Mesendoderm (in vitro differentiated cells): Measurements from ENCODE around the gene TBX19.

Experiments
- DNase-seq: peaks from one replicate; pipeline ENCODE4 v3.0.0; 2013
- H2AK5ac ChIP-seq: 2 replicates; pipeline ENCODE4 v1.6.1; 2013; ENCODE audit warnings: low read length, inconsistent platforms
- H2BK120ac ChIP-seq: 2 replicates; pipeline ENCODE4 v1.6.1; 2013; ENCODE audit warnings: low read depth, mild to moderate bottlenecking, low read length, moderate library complexity, mixed read lengths
- H2BK15ac ChIP-seq: replicated peaks from 2 replicates; pipeline ENCODE4 v1.6.1; 2013; ENCODE audit warnings: low read depth, mild to moderate bottlenecking, moderate library complexity
- H2BK5ac ChIP-seq: 2 replicates; pipeline ENCODE4 v1.6.1; 2013; ENCODE audit warnings: low read length, inconsistent platforms
- H3K18ac ChIP-seq: 2 replicates; pipeline ENCODE4 v1.6.1; 2013; ENCODE audit warnings: mild to moderate bottlenecking, low read length, mixed read lengths
- H3K23ac ChIP-seq: one replicate; pipeline ENCODE4 v1.6.1; 2013; ENCODE audit warnings: low read length
- H3K27ac ChIP-seq: 2 replicates; pipeline ENCODE4 v1.5.1; 2013; ENCODE audit warnings: low read depth, mild to moderate bottlenecking, inconsistent platforms, low read length, moderate library complexity
- H3K27me3 ChIP-seq: 2 replicates; pipeline ENCODE4 v1.6.1; 2013; ENCODE audit warnings: low read length, control low read depth, mild to moderate bottlenecking, inconsistent platforms; ENCODE audit not compliant: insufficient read depth, poor library complexity
- H3K36me3 ChIP-seq: 2 replicates; pipeline ENCODE4 v1.6.1; 2013; ENCODE audit warnings: low read length, inconsistent platforms; ENCODE audit not compliant: control insufficient read depth, insufficient read depth
- H3K4ac ChIP-seq: one replicate; pipeline ENCODE4 v1.6.1; 2013; ENCODE audit warnings: low read depth, mild to moderate bottlenecking, low read length, moderate library complexity
- H3K4me1 ChIP-seq: 2 replicates; pipeline ENCODE4 v1.6.1; 2013; ENCODE audit warnings: low read depth, low read length, inconsistent platforms; ENCODE audit not compliant: control insufficient read depth
- H3K4me2 ChIP-seq: 2 replicates; pipeline ENCODE4 v1.6.1; 2013; ENCODE audit warnings: low read length
- H3K4me3 ChIP-seq: 2 replicates; pipeline ENCODE4 v1.5.1; 2013; ENCODE audit warnings: mild to moderate bottlenecking, low read length
- H3K56ac ChIP-seq: one replicate; pipeline ENCODE4 v1.6.1; 2013; ENCODE audit warnings: low read length
- H3K79me1 ChIP-seq: 2 replicates; pipeline ENCODE4 v1.6.1; 2013; ENCODE audit warnings: low read length, inconsistent platforms
- H3K79me2 ChIP-seq: 2 replicates; pipeline ENCODE4 v1.6.1; 2013; ENCODE audit warnings: mild to moderate bottlenecking, low read length; ENCODE audit not compliant: control insufficient read depth, insufficient read depth
- H3K9ac ChIP-seq: 2 replicates; pipeline ENCODE4 v1.6.1; 2013; ENCODE audit warnings: low read length, inconsistent platforms
- H4K5ac ChIP-seq: one replicate; pipeline ENCODE4 v1.6.1; 2013; ENCODE audit warnings: low read length
- H4K8ac ChIP-seq: one replicate; pipeline ENCODE4 v1.6.1; 2013; ENCODE audit warnings: low read depth, mild to moderate bottlenecking, control low read depth, low read length, moderate library complexity
- WGBS: extraction: QIAGEN DNeasy Blood & Tissue Kit; methylation state at CpG from one replicate; pipeline ENCODE4 v1.1.7; 2013; ENCODE audit warnings: low lambda C conversion rate, missing lambda C conversion rate; ENCODE audit not compliant: insufficient coverage; ENCODE audit errors: extremely low coverage; 5-methylcytosine and 5-hydroxymethylcytosine counted together

Gene TBX19

GRCh38 chr1:168293356-168293755, 12.7 kb downstream of the TBX19 start:
- Histone ChIP-seq H2BK5ac (no peak overlapping the region), H3K79me1 (no peaks in the 10 kb centered on the region), H3K27ac (no peak overlapping the region), H4K5ac (no peak overlapping the region), H3K4me2 (no peak overlapping the region), H3K56ac (no peak overlapping the region), H3K23ac (no peak overlapping the region), H2AK5ac (no peak overlapping the region), H3K9ac (no peak overlapping the region), H3K79me2 (no peaks in the 10 kb centered on the region), H3K4me3 (no peak overlapping the region), H2BK15ac (no peak overlapping the region), H3K4me1 (no peaks in the 10 kb centered on the region), H3K27me3 (no peaks in the 10 kb centered on the region), H3K4ac (no peak overlapping the region), H3K18ac (no peak overlapping the region), H3K36me3 (no peaks in the 10 kb centered on the region), H4K8ac (no peak overlapping the region), H2BK120ac (no peak overlapping the region)
- DNase-seq, result no peak
- WGBS, result no CpG with 5 or more reads among the region's 1 CpG

GRCh38 chr1:168295411-168296114, 14.9 kb downstream of the TBX19 start:
- no peak for DNase-seq
- no peak overlapping the region for H3K4me2 ChIP-seq
- no peak overlapping the region for H2BK120ac ChIP-seq
- no peak overlapping the region for H3K4me3 ChIP-seq
- H3K79me1 ChIP-seq, result no peaks in the 10 kb centered on the region
- no peaks in the 10 kb centered on the region for H3K36me3 ChIP-seq
- no peak overlapping the region for H4K8ac ChIP-seq
- H3K27ac ChIP-seq, result no peak overlapping the region
- no peak overlapping the region for H3K56ac ChIP-seq
- H3K9ac ChIP-seq, result no peak overlapping the region
- no peaks in the 10 kb centered on the region for H3K27me3 ChIP-seq
- H3K23ac ChIP-seq, result no peak overlapping the region
- H3K4me1 ChIP-seq, result no peaks in the 10 kb centered on the region
- H4K5ac ChIP-seq, result no peak overlapping the region
- no peak overlapping the region for H2AK5ac ChIP-seq
- H2BK5ac ChIP-seq, result no peak overlapping the region
- H2BK15ac ChIP-seq, result no peak overlapping the region
- no peaks in the 10 kb centered on the region for H3K79me2 ChIP-seq
- H3K18ac ChIP-seq, result no peak overlapping the region
- no peak overlapping the region for H3K4ac ChIP-seq
- no CpG with 5 or more reads among the region's 8 CpGs for WGBS

- no peaks in the 10 kb centered on the region for H3K4me1 ChIP-seq
- no peak overlapping the region for H3K23ac ChIP-seq
- no peak overlapping the region for H2BK5ac ChIP-seq
- H3K4me3 ChIP-seq, result no peak overlapping the region
- H3K36me3 ChIP-seq, result no peaks in the 10 kb centered on the region
- no peak overlapping the region for H3K27ac ChIP-seq
- no peak overlapping the region for H4K8ac ChIP-seq
- H3K27me3 ChIP-seq, result no peaks in the 10 kb centered on the region
- no peak overlapping the region for H3K9ac ChIP-seq
- no peak overlapping the region for H2BK120ac ChIP-seq
- no peak overlapping the region for H3K4me2 ChIP-seq
- no peak overlapping the region for H3K18ac ChIP-seq
- H2AK5ac ChIP-seq, result no peak overlapping the region
- H4K5ac ChIP-seq, result no peak overlapping the region
- no peak overlapping the region for H2BK15ac ChIP-seq
- no peak for DNase-seq
- no peaks in the 10 kb centered on the region for H3K79me2 ChIP-seq
- H3K79me1 ChIP-seq, result no peaks in the 10 kb centered on the region
- no peak overlapping the region for H3K56ac ChIP-seq
- no CpG with 5 or more reads among the region's 7 CpGs for WGBS
- no peak overlapping the region for H3K4ac ChIP-seq
Measured at GRCh38 chr1:168297019-168297730, 16.5 kb downstream of the TBX19 start.

- WGBS, result no CpG with 5 or more reads among the region's 3 CpGs
- H3K4me3 ChIP-seq, result no peak overlapping the region
Measured at GRCh38 chr1:168298446-168298845, 17.8 kb downstream of the TBX19 start.

GRCh38 chr1:168300626-168301025, 19.9 kb downstream of the TBX19 start:
- WGBS, result no CpG with 5 or more reads among the region's 2 CpGs
- Histone ChIP-seq H3K4me2 (no peak overlapping the region), H3K79me1 (no peaks in the 10 kb centered on the region)

More at GRCh38 chr1:168298446-168298845, 17.8 kb downstream of the TBX19 start:
- no peak overlapping the region for H3K27ac ChIP-seq
- H2BK120ac ChIP-seq, result no peak overlapping the region
- no peaks in the 10 kb centered on the region for H3K27me3 ChIP-seq
- H3K9ac ChIP-seq, result no peak overlapping the region
- H3K36me3 ChIP-seq, result no peaks in the 10 kb centered on the region
- H3K23ac ChIP-seq, result no peak overlapping the region
- no peak for DNase-seq
- H3K4me2 ChIP-seq, result no peak overlapping the region
- no peak overlapping the region for H3K18ac ChIP-seq
- H3K4ac ChIP-seq, result no peak overlapping the region
- H3K79me2 ChIP-seq, result no peaks in the 10 kb centered on the region
- no peak overlapping the region for H2BK15ac ChIP-seq
- no peak overlapping the region for H4K5ac ChIP-seq
- no peaks in the 10 kb centered on the region for H3K4me1 ChIP-seq
- no peak overlapping the region for H4K8ac ChIP-seq
- no peak overlapping the region for H2AK5ac ChIP-seq
- no peak overlapping the region for H3K56ac ChIP-seq
- H2BK5ac ChIP-seq, result no peak overlapping the region
- no peaks in the 10 kb centered on the region for H3K79me1 ChIP-seq

More at GRCh38 chr1:168300626-168301025, 19.9 kb downstream of the TBX19 start:
- H4K8ac ChIP-seq, result no peak overlapping the region
- H4K5ac ChIP-seq, result no peak overlapping the region
- H3K4me1 ChIP-seq, result no peaks in the 10 kb centered on the region
- H3K56ac ChIP-seq, result no peak overlapping the region
- no peak overlapping the region for H3K27ac ChIP-seq
- H3K9ac ChIP-seq, result no peak overlapping the region
- no peaks in the 10 kb centered on the region for H3K79me2 ChIP-seq
- no peaks in the 10 kb centered on the region for H3K27me3 ChIP-seq
- no peak overlapping the region for H2BK15ac ChIP-seq
- H3K4me3 ChIP-seq, result no peak overlapping the region
- DNase-seq, result peak; percentile 41
- no peaks in the 10 kb centered on the region for H3K36me3 ChIP-seq
- no peak overlapping the region for H2BK120ac ChIP-seq
- no peak overlapping the region for H2BK5ac ChIP-seq
- H2AK5ac ChIP-seq, result no peak overlapping the region
- H3K18ac ChIP-seq, result no peak overlapping the region
- no peak overlapping the region for H3K4ac ChIP-seq
- H3K23ac ChIP-seq, result no peak overlapping the region
